Measurements from ENCODE around the gene SHROOM3.
"Not testable (repeated sequence)": the region's sequence is repeated elsewhere in the genome, so short reads cannot be mapped to it uniquely, and the experiment has no call there.

DNA sequence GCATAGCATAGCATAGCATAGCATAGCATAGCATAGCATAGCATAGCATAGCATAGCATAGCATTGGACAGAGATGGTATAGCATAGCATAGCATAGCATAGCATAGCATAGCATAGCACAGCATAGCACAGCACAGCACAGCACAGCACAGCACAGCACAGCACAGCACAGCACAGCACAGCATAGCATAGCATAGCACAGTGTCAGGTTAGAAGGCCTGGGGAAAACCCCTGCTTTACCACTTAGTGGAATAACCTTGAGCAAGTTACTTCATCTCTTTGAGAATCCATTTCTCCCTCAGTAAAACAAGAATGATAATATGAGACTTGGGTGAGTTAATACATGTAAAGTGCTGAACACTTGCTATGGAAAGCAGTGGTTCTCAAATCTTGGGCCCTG, 173.5 kb downstream of the SHROOM3 start:
- TF ChIP-seq POLR2A (IDR thresholded peaks at IDR 0.05; ENCODE audit: low read depth) = not testable (repeated sequence)
- TF ChIP-seq, protein P1, sequence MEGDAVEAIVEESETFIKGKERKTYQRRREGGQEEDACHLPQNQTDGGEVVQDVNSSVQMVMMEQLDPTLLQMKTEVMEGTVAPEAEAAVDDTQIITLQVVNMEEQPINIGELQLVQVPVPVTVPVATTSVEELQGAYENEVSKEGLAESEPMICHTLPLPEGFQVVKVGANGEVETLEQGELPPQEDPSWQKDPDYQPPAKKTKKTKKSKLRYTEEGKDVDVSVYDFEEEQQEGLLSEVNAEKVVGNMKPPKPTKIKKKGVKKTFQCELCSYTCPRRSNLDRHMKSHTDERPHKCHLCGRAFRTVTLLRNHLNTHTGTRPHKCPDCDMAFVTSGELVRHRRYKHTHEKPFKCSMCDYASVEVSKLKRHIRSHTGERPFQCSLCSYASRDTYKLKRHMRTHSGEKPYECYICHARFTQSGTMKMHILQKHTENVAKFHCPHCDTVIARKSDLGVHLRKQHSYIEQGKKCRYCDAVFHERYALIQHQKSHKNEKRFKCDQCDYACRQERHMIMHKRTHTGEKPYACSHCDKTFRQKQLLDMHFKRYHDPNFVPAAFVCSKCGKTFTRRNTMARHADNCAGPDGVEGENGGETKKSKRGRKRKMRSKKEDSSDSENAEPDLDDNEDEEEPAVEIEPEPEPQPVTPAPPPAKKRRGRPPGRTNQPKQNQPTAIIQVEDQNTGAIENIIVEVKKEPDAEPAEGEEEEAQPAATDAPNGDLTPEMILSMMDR (IDR thresholded peaks at IDR 0.05) = not testable (repeated sequence)

All from esophagus muscularis mucosa (tissue), 3 donors.